HEK293 (cell line): Measurements from ENCODE around the gene PPOX.

Experiments
- CTCF ChIA-PET: fragments of 350-600 bp; formaldehyde crosslinking; extraction: SDS; loops from one replicate; lab custom pipeline; 2021; ENCODE audit warnings: antibody characterized with exemption; lab: Yijun Ruan, JAX
- POLR2A ChIA-PET: fragments of 300-600 bp; formaldehyde crosslinking; extraction: SDS; loops from one replicate; lab custom pipeline; 2020; ENCODE audit warnings: antibody characterized with exemption, inconsistent platforms; lab: Yijun Ruan, JAX
- H3K27ac ChIP-seq: fragments of 200-500 bp; sonication (Bioruptor generic); 2 replicates; pipeline ENCODE4 v1.5.1; 2014; ENCODE audit warnings: low read depth, low read length, control low read depth, inconsistent platforms; ENCODE audit errors: extremely low read depth
- H3K36me3 ChIP-seq, 2 experiments: fragments of 200-500 bp in 1 of 2; sonication (Bioruptor generic) in 1 of 2; 1 replicate in 1 of 2; 2 replicates in 1 of 2; pipeline ENCODE4 v1.5.1; 2014 to 2017; ENCODE audit warnings: inconsistent platforms in 2 of 2, low read length in 2 of 2; ENCODE audit not compliant: control insufficient read depth in 2 of 2, insufficient read depth in 1 of 2
- H3K4me1 ChIP-seq: fragments of 200-500 bp; sonication (Bioruptor generic); 2 replicates; pipeline ENCODE4 v1.5.1; 2014; ENCODE audit warnings: mild to moderate bottlenecking, low read length, inconsistent platforms; ENCODE audit not compliant: control insufficient read depth, insufficient read depth
- H3K4me3 ChIP-seq: 2 replicates; pipeline ENCODE4 v1.5.1; 2011; ENCODE audit warnings: low read depth, mild to moderate bottlenecking, control low read depth, low read length, moderate library complexity
- H3K9me3 ChIP-seq: fragments of 200-500 bp; sonication (Bioruptor generic); 2 replicates; pipeline ENCODE4 v1.5.1; 2014; ENCODE audit warnings: low read depth, low read length, inconsistent platforms; ENCODE audit not compliant: control insufficient read depth, insufficient read depth
- OSR2 ChIP-seq: fragments of 450-650 bp; formaldehyde crosslinking; IDR thresholded peaks from 2 replicates; pipeline ENCODE4 v1.5.1; 2016; ENCODE audit warnings: missing biosample characterization, missing genetic modification characterization
- PATZ1 ChIP-seq: fragments of 450-650 bp; formaldehyde crosslinking; IDR thresholded peaks from 2 replicates; pipeline ENCODE4 v1.5.1; 2016; ENCODE audit warnings: missing biosample characterization, missing genetic modification characterization
- SCRT2 ChIP-seq: fragments of 450-650 bp; formaldehyde crosslinking; IDR thresholded peaks from 2 replicates; pipeline ENCODE4 v1.5.1; 2016; ENCODE audit warnings: missing biosample characterization, missing genetic modification characterization
- YY2 ChIP-seq: fragments of 450-650 bp; formaldehyde crosslinking; IDR thresholded peaks from 2 replicates; pipeline ENCODE4 v1.5.1; 2016; ENCODE audit warnings: missing biosample characterization, missing genetic modification characterization
- ZBTB21 ChIP-seq: fragments of 450-650 bp; formaldehyde crosslinking; IDR thresholded peaks from 2 replicates; pipeline ENCODE4 v1.5.1; 2017; ENCODE audit warnings: missing biosample characterization, missing genetic modification characterization
- ZNF112 ChIP-seq: fragments of 450-650 bp; formaldehyde crosslinking; IDR thresholded peaks from 2 replicates; pipeline ENCODE4 v1.5.0; 2017; ENCODE audit warnings: missing biosample characterization, missing genetic modification characterization
- ZNF174 ChIP-seq: fragments of 450-650 bp; formaldehyde crosslinking; IDR thresholded peaks from 2 replicates; pipeline ENCODE4 v1.5.0; 2017; ENCODE audit warnings: missing biosample characterization, mild to moderate bottlenecking, missing genetic modification characterization
- ZNF223 ChIP-seq: fragments of 450-650 bp; formaldehyde crosslinking; IDR thresholded peaks from 2 replicates; pipeline ENCODE4 v1.5.1; 2016; ENCODE audit warnings: missing biosample characterization, missing genetic modification characterization
- ZNF266 ChIP-seq: fragments of 450-650 bp; formaldehyde crosslinking; IDR thresholded peaks from 2 replicates; pipeline ENCODE4 v1.5.1; 2016; ENCODE audit warnings: missing biosample characterization, missing genetic modification characterization, low read depth
- ZNF350 ChIP-seq: fragments of 450-650 bp; formaldehyde crosslinking; IDR thresholded peaks from 2 replicates; pipeline ENCODE4 v1.5.0; 2017; ENCODE audit warnings: missing biosample characterization, mild to moderate bottlenecking, missing genetic modification characterization
- ZNF354C ChIP-seq: fragments of 450-650 bp; formaldehyde crosslinking; IDR thresholded peaks from 2 replicates; pipeline ENCODE4 v1.5.1; 2016; ENCODE audit warnings: missing biosample characterization, missing genetic modification characterization, low read depth, borderline replicate concordance
- ZNF530 ChIP-seq: fragments of 450-650 bp; formaldehyde crosslinking; IDR thresholded peaks from 2 replicates; pipeline ENCODE4 v1.5.1; 2016; ENCODE audit warnings: low read depth, missing biosample characterization, missing genetic modification characterization
- ZNF596 ChIP-seq: fragments of 450-650 bp; IDR thresholded peaks from 2 replicates; pipeline ENCODE4 v1.5.0; 2018; ENCODE audit warnings: missing biosample characterization, mild to moderate bottlenecking, missing genetic modification characterization, moderate library complexity
- ZNF610 ChIP-seq: fragments of 450-650 bp; formaldehyde crosslinking; IDR thresholded peaks from 2 replicates; pipeline ENCODE4 v1.5.1; 2016; ENCODE audit warnings: missing biosample characterization, missing genetic modification characterization, borderline replicate concordance
- ZNF623 ChIP-seq: fragments of 450-650 bp; formaldehyde crosslinking; IDR thresholded peaks from 2 replicates; pipeline ENCODE4 v1.5.1; 2016; ENCODE audit warnings: missing biosample characterization, missing genetic modification characterization
- ZNF658 ChIP-seq: fragments of 450-650 bp; formaldehyde crosslinking; IDR thresholded peaks from 2 replicates; pipeline ENCODE4; 2016; ENCODE audit warnings: missing biosample characterization, missing genetic modification characterization
- ZNF660 ChIP-seq: fragments of 450-650 bp; IDR thresholded peaks from 2 replicates; pipeline ENCODE4 v1.5.1; 2018; ENCODE audit warnings: missing biosample characterization, mild to moderate bottlenecking, missing genetic modification characterization
- ZNF664 ChIP-seq: fragments of 450-650 bp; formaldehyde crosslinking; IDR thresholded peaks from 2 replicates; pipeline ENCODE4 v1.5.1; 2016; ENCODE audit warnings: missing biosample characterization, missing genetic modification characterization
- ZNF707 ChIP-seq: fragments of 450-650 bp; formaldehyde crosslinking; IDR thresholded peaks from 2 replicates; pipeline ENCODE4 v1.5.1; 2016; ENCODE audit warnings: missing biosample characterization, missing genetic modification characterization

Gene PPOX

DNA sequence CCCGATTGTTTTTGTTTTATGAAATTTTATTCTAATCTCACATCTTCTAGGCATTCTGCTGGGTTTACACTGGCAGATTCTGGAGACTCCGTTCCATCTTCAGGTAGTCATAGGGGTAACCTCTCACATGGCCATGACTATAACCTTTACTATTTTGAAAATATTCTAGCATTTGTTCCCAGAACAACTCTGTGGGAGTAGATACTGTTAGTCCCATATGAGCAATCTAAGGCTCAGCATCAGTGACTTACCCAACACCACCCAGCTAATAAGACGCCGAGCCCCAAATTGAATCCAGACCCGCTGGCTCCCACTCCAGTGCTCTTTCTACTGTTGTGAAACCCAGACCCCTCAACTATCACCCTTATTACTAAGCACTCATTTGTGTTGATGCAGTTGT, 22.8 kb downstream of the PPOX start:
- CTCF ChIA-PET, result interaction anchor here (0.6 kb wide), 1 partner anchor 716 kb away, joined by 3 read pairs; no protein-coding TSS in a partner anchor
- POLR2A ChIA-PET, result no interaction called here
- H3K27ac ChIP-seq, result no peak overlapping the region
- TF ChIP-seq OSR2 (tag by site-specific recombination), result no peak
- TF ChIP-seq ZNF350 (tag by site-specific recombination), result no peak
- TF ChIP-seq ZNF660 (tag by site-specific recombination), result no peak
- no peak for TF ChIP-seq PATZ1 (tag by site-specific recombination)
- no peak for TF ChIP-seq ZBTB21 (tag by site-specific recombination)
- no peak for TF ChIP-seq YY2 (tag by site-specific recombination)
- TF ChIP-seq ZNF266 (tag by site-specific recombination), result no peak
- TF ChIP-seq ZNF530 (tag by site-specific recombination), result no peak
- TF ChIP-seq SCRT2 (tag by site-specific recombination), result no peak
- TF ChIP-seq ZNF596 (tag by site-specific recombination), result no peak
- TF ChIP-seq ZNF223 (tag by site-specific recombination), result no peak
- no peaks in the 10 kb centered on the region for H3K9me3 ChIP-seq
- no peak overlapping the region for H3K4me3 ChIP-seq
- H3K36me3 ChIP-seq, result no peaks in the 10 kb centered on the region
- no peaks in the 10 kb centered on the region for H3K4me1 ChIP-seq

GRCh38 chr1:161190962-161191521, 24.8 kb downstream of the PPOX start:
- TF ChIP-seq ZNF596 (tag by site-specific recombination), result no peak
- TF ChIP-seq ZNF174 (tag by site-specific recombination), result no peak
- TF ChIP-seq ZNF112, result no peak
- TF ChIP-seq ZNF610 (tag by site-specific recombination), result no peak
- no peak for TF ChIP-seq ZNF658 (tag by site-specific recombination)
- no peak for TF ChIP-seq ZNF354C (tag by site-specific recombination)
- TF ChIP-seq ZNF707, result no peak
- TF ChIP-seq ZNF623 (tag by site-specific recombination), result no peak
- TF ChIP-seq, all 188 proteins: peak for 0
- CTCF ChIA-PET, result interaction anchor here (0.7 to 4.5 kb wide), 17 partner anchors 9 to 251 kb away, joined by 3 to 45 read pairs (median 10); partner anchors contain the start of genes APOA2, NDUFS2, PPOX and TOMM40L
- H3K27ac ChIP-seq, result no peak overlapping the region
- no peak overlapping the region for H3K4me3 ChIP-seq
- H3K36me3 ChIP-seq, result no peaks in the 10 kb centered on the region
- POLR2A ChIA-PET, result interaction anchor here (0.6 to 1.3 kb wide), 5 partner anchors 11 to 199 kb away, joined by 3 to 4 read pairs (median 3); partner anchors contain the start of genes NDUFS2 and PPOX
- H3K9me3 ChIP-seq, result no peaks in the 10 kb centered on the region
- no peaks in the 10 kb centered on the region for H3K4me1 ChIP-seq

DNA sequence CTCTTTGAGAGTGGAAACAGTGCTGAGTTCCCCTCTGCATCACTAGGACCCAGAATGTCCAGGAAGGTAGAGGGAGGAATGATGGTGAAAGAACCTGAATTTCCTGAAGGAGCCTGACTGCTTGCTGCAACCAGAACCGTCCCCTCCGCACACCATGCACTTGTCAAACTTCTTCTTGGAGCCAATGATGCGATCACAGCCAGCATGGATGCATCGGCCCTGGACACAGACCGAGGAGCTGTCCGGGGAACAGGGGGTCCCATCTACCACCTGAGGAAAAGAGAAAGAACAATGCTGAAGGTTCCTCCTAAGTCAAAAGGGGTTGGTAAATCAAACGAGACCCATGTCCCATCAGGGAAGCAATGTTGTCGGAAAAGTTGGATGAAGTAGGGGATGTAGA, 25.7 kb downstream of the PPOX start:
- H3K9me3 ChIP-seq, result no peaks in the 10 kb centered on the region
- no peaks in the 10 kb centered on the region for H3K36me3 ChIP-seq
- no peaks in the 10 kb centered on the region for H3K4me1 ChIP-seq
- POLR2A ChIA-PET, result interaction anchor here (0.6 to 1.3 kb wide), 3 partner anchors 10 to 26 kb away, joined by 3 to 4 read pairs (median 3); partner anchors contain the start of genes NDUFS2 and PPOX
- no peak overlapping the region for H3K27ac ChIP-seq
- H3K4me3 ChIP-seq, result no peak overlapping the region
- TF ChIP-seq YY2 (tag by site-specific recombination), result no peak
- no peak for TF ChIP-seq ZNF664
- CTCF ChIA-PET, result interaction anchor here (0.6 to 4.5 kb wide), 33 partner anchors 9 to 655 kb away, joined by 3 to 45 read pairs (median 5); partner anchors contain the start of genes APOA2, NDUFS2, PPOX and TOMM40L
